Central memory CD4-positive, alpha-beta T cell (primary cell): ENCODE data around the gene FLACC1.
"Not testable (repeated sequence)": the region's sequence is repeated elsewhere in the genome, so short reads cannot be mapped to it uniquely, and the experiment has no call there.

Experiments used
- DNase-seq: peaks from one replicate; pipeline ENCODE4 v3.0.0; 2022
- total RNA-seq, 3 experiments: gene quantifications; one replicate each; lab custom pipeline; 2026; lab: John Stamatoyannopoulos, UW

FLACC1 gene
- 1.8 to 8.3 (median 6.0) reads per million in 3 experiments for total RNA-seq

GRCh38 chr2:201357221-201357620 is at the start of gene FLACC1:
TSS of gene FLACC1 (minus strand) at chr2:201357345. CDS start at chr2:201351404, 5,941 bp downstream.
- no peak for DNase-seq

- DNase-seq: no peak
Measured at GRCh38 chr2:201406077-201406662, 49.0 kb upstream of the FLACC1 start.

- DNase-seq: no peak
Measured at GRCh38 chr2:201404699-201405280, 47.6 kb upstream of the FLACC1 start.

DNA sequence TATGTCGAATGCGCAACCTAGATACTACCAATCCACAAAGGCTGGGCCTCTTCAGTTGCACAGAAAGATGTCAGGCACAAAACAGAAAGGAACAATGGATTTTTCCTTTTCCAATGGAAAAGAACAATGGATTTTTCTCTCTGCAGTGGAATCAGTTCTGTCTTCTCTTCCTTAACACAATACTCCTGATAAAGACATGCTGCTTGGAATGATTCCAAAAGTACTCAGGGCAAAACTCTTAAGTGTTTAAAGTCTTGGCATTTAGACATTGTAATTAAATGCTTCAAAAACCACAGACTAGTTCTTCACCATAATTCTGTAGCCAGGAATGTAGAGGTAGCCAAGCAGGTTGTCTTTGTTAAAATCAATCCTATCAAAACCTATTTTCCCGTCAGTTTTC is 46.7 kb upstream of the FLACC1 start:
- no peak for DNase-seq

DNA sequence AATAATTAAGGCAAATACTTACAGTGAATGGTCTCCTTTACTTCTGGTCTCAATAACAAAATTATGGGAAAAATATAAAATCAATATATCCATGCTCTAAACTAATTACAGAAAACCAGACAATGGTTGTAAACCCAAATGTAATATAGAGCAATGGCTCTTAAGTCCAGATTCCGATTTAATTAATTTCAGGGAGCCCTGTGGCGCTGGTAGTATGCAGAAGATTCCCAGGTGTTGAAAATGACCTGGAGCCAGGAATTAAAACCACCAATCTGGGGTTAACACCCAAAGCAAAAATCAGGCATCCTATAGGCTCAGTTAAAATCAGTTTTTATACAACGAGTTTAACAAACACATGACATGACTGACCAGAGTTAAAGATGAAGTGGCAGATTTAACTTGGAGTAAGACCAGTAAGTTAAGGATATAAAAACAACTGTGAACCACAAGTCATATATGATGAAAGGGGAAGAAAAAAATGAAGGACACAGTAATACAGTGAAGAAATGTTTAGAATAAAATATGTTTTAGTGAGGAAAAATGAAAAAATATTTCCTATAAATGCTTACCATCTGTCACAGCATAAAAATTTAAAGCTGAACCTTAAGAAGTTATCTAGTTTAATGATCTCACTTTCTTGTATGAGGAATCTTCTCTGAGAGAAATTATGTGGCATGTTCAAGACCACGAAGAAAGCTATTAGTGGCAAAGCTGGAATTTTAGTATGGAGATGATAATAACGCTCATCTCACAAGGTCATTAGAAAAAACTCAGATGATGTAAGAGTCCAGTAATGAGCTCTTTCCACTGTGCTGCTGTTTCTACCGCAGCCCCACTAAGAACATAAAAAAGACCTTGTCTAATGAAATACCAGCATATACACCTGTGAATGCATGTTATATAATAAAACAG is 45.8 kb upstream of the FLACC1 start:
- no peak for DNase-seq

GRCh38 chr2:201401815-201402214 is 44.7 kb upstream of the FLACC1 start:
- DNase-seq: no peak

DNA sequence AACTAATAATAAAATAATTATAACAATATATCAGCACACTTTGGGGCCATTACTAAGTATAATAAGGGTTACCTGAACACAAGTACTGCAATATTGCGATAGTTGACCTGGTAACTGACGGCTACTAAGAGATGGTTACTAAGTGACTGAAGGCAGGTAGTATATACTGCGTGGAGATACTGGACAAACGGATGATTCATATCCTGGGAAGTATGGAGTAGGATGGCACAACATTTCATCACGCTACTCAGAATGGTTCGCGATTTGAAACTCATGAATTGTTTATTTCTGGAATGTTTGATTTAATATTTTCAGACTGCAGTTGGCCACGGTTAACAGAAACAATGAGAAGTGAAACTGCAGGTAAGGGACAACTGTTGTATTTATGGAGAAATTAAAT is 39.5 kb upstream of the FLACC1 start:
- no peak for DNase-seq

GRCh38 chr2:201383136-201383535 is 26.0 kb upstream of the FLACC1 start:
- no peak for DNase-seq

DNA sequence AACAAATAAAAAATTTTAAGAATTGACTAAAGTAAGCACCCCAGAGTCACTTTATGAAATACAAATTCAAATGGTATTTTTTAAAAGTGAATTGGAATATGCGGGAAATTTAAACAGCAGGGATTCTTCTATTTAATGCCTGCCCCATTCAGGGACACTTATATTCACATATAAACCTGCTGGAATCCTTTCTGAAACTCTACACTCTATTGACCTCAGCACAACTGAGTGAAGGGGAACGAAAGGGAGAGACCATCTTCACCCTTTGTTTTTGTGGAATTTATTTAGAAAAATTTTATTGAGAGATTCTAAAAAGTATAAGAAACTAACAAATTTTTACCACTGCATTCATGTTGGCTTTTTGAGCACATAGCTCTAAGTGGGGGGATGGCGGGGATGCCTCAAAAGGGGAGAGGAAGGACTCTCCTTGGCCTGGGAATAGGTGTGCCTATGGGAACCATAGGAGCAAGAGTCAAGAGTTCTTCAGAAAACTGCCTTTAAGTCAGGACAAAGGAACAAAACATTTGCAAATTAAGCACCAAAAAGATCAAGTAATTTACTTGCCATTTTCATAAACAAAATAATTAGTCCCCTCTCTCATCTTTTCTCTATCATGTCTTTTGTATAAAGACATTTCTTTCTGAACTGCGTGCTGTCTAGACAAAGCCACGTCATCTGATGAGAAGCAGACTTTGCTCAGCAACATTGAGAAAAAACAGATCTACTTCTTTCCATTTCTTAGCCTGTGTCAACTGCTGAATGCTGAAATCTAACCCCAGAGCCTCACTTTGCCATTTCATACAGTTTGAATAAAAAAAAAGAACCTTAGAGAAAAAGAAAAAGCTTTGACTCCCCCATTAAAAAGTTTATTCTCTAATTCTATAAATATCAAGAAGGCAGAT is 21.6 kb upstream of the FLACC1 start:
- no peak for DNase-seq

GRCh38 chr2:201377218-201377617 is 20.1 kb upstream of the FLACC1 start:
- DNase-seq: no peak

DNA sequence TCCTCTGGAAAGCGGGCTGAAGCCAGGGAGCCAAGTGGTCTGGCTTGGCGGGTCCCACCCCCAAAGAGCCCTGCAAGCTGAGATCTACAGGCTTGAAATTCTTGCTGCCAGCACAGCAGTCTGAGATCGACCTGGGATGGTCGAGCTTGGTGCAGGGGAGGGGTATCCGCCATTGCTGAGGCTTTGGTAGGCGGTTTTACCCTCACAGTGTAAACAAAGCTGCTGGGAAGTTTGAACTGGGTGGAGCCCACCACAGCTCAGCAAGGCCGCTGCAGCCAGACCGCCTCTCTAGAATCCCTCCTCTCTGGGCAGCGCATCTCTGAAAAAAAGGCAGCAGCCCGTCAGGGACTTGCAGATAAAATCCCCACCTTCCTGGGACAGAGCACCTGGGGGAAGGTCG is 12.6 kb upstream of the FLACC1 start:
- DNase-seq: no peak

DNA sequence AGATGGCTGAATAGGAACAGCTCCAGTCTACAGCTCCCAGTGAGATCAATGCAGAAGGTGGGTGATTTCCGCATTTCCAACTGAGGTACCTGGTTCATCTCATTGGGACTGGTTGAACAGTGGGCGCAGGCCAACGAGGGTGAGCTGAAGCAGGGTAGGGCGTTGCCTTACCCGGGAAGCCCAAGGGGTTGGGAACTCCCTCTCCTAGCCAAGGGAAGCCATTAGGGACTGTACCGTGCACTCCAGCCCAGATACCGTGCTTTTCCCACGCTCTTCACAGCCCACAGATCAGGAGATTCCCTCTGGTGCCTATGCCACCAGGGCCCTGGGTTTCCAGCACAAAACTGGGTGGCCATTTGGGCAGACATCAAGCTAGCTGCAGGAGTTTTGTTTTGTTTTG is 12.2 kb upstream of the FLACC1 start:
- not testable (repeated sequence) for DNase-seq

- no peak for DNase-seq
Measured at GRCh38 chr2:201366146-201366545, 9.0 kb upstream of the FLACC1 start.

DNA sequence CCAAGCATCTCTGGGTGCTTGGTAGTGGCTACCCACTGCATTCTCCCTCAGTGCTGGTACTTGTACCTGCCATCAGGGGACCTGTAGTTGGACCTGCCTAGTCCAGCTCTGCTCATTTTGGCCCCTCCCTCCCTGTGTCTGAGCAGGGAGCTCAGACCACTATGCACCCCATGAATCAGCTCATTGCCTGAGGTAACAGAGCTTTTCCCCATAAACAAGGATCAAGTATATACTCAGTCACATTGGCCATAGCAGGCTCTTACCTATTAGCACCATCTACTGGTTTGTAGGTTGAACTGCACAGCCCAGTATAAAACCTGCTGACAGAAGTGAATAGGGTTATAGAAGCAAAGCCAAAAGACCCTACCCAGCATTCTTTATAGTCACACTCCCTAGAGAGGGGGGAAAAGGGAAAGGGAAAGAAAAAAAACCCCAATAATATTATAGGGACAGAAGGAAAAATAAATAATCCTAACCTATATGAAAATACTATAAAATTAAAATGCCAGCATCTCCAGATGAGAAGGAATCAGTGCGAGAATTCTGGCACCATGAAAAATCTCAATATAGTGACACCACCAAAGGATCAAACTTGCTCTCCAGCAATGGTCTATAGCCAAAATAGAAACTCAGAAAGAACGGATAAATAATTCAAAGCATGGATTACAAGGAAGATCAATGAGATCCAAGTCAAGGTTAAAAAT is 6.9 kb upstream of the FLACC1 start:
- peak; percentile 40 for DNase-seq

GRCh38 chr2:201362396-201362795 is 5.3 kb upstream of the FLACC1 start:
- DNase-seq: no peak

- no peak for DNase-seq
Measured at GRCh38 chr2:201361078-201361733, 4.1 kb upstream of the FLACC1 start.

GRCh38 chr2:201360256-201360655 is 3.1 kb upstream of the FLACC1 start:
- no peak for DNase-seq

DNA sequence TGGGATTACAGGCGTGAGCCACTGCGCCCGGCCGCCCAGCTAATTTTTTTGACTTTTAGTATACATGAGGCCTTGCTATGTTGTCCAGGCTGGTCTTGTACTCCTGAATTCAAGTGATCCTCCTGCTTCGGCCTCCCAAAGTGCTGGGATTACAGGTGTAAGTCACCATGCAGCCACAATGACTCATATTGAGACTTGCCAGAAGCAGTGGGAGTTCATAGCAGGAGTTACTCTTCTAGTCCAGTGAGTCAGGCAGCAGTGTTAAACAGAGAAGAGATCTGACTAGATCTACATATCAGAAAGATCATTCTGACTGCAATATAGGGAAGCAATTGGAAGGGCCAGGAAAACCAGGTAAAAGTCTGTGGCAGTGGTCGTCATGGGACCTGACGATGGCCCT is 1.5 kb upstream of the FLACC1 start:
- DNase-seq: no peak

GRCh38 chr2:201353116-201353515 is 4.0 kb downstream of the FLACC1 start:
- no peak for DNase-seq

DNA sequence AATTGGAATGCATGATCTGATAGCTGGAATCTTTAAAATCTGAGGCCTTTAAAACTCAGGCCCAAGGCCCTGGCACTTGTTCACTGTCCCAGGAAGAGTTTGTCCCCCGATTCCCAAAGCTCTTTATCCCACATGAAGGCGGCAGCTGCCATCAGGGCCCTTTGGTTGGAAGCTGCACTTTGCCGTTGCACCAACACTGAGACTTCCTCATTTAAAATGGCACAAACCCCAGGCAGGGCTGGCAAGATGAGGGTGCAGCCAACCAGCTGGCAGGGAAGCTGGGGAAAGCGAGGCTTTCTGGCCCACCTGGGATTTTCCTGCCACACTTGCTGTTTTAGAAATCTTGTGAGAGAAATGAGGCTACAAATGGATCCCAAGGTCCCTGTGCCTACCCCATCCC is 6.3 kb downstream of the FLACC1 start:
- DNase-seq: no peak

GRCh38 chr2:201349601-201350000 is 7.5 kb downstream of the FLACC1 start:
- DNase-seq: no peak

- no peak for DNase-seq
Measured at GRCh38 chr2:201348758-201349157, 8.4 kb downstream of the FLACC1 start.
